IMR-90 (cell line): ENCODE measurements around the gene CCSER1. TPM values are rescaled to one million over a fixed set of nuclear protein-coding genes. Genes with fewer than 3 reads are reported as not detected.

Experiments
- ATAC-seq: fragments of 200-7000 bp; cut with Tn5 transposase; 2 replicates; pipeline ENCODE4 v1.9.1; 2020; ENCODE audit warnings: low read depth, mild to moderate bottlenecking, moderate library complexity
- BruUV-seq: library from RNA; stranded (reverse); fragments of 400-500 nt; replicated peaks from 2 replicates; lab custom pipeline; 2021; lab: Mats Ljungman, UMichigan
- CTCF ChIA-PET: fragments of 300-600 bp; formaldehyde crosslinking; extraction: SDS; loops from one replicate; lab custom pipeline; 2021; ENCODE audit warnings: antibody characterized with exemption; lab: Yijun Ruan, JAX
- POLR2A ChIA-PET: fragments of 300-600 bp; sonication (Branson Sonifier 250); formaldehyde crosslinking; loops from one replicate; lab custom pipeline; 2022; ENCODE audit warnings: antibody characterized with exemption; ENCODE audit not compliant: unreplicated experiment; lab: Charles Lee
- DNase-seq: peaks from one replicate; pipeline ENCODE4 v3.0.0; 2013
- H2AFZ ChIP-seq: replicated peaks from 2 replicates; pipeline ENCODE3; 2013; ENCODE audit warnings: low read length, mild to moderate bottlenecking; ENCODE audit not compliant: poor library complexity
- H2AK5ac ChIP-seq: 2 replicates; pipeline ENCODE4 v1.6.1; 2013; ENCODE audit warnings: low read depth, low read length, inconsistent platforms
- H2AK9ac ChIP-seq: replicated peaks from 2 replicates; pipeline ENCODE3; 2013; ENCODE audit warnings: mild to moderate bottlenecking, low read depth, low read length, moderate library complexity; ENCODE audit not compliant: poor library complexity
- H2BK120ac ChIP-seq: 2 replicates; pipeline ENCODE4 v1.6.1; 2013; ENCODE audit warnings: low read depth, low read length, inconsistent platforms
- H2BK15ac ChIP-seq: 3 replicates; pipeline ENCODE4 v1.6.1; 2013; ENCODE audit warnings: low read depth, low read length, inconsistent platforms
- H2BK20ac ChIP-seq: 2 replicates; pipeline ENCODE4 v1.6.1; 2013; ENCODE audit warnings: low read depth, mild to moderate bottlenecking, inconsistent platforms, low read length, moderate library complexity
- H2BK5ac ChIP-seq: 2 replicates; pipeline ENCODE4 v1.6.1; 2013; ENCODE audit warnings: mild to moderate bottlenecking, low read depth, low read length, inconsistent platforms; ENCODE audit not compliant: poor library complexity, severe bottlenecking
- H3K14ac ChIP-seq: replicated peaks from 2 replicates; pipeline ENCODE4 v1.6.1; 2013; ENCODE audit warnings: low read depth, low read length, inconsistent platforms
- H3K18ac ChIP-seq: 2 replicates; pipeline ENCODE4 v1.6.1; 2013; ENCODE audit warnings: low read depth, low read length, control low read depth
- H3K23ac ChIP-seq: 2 replicates; pipeline ENCODE4 v1.6.1; 2013; ENCODE audit warnings: low read depth, low read length, inconsistent platforms
- H3K27ac ChIP-seq: 2 replicates; pipeline ENCODE4 v1.5.1; 2013; ENCODE audit warnings: mild to moderate bottlenecking, control low read depth, low read length; ENCODE audit not compliant: insufficient read depth
- H3K27me3 ChIP-seq: 2 replicates; pipeline ENCODE4 v1.6.1; 2013; ENCODE audit warnings: low read length; ENCODE audit not compliant: control insufficient read depth, insufficient read depth
- H3K36me3 ChIP-seq: 2 replicates; pipeline ENCODE4 v1.6.1; 2013; ENCODE audit warnings: low read length, mixed read lengths; ENCODE audit not compliant: control insufficient read depth, insufficient read depth
- H3K4ac ChIP-seq: 2 replicates; pipeline ENCODE4 v1.6.1; 2013; ENCODE audit warnings: low read depth, low read length, inconsistent platforms
- H3K4me1 ChIP-seq: 2 replicates; pipeline ENCODE4 v1.6.1; 2013; ENCODE audit warnings: low read length, mixed read lengths; ENCODE audit not compliant: control insufficient read depth, insufficient read depth
- H3K4me2 ChIP-seq: 2 replicates; pipeline ENCODE4 v1.6.1; 2013; ENCODE audit warnings: low read depth, mild to moderate bottlenecking, control low read depth, low read length, moderate library complexity
- H3K4me3 ChIP-seq: 2 replicates; pipeline ENCODE4 v1.5.1; 2013; ENCODE audit warnings: low read depth, mild to moderate bottlenecking, control low read depth, low read length, moderate library complexity; ENCODE audit not compliant: insufficient read depth
- H3K56ac ChIP-seq: 2 replicates; pipeline ENCODE4 v1.6.1; 2013; ENCODE audit warnings: low read length, inconsistent platforms; ENCODE audit not compliant: insufficient read depth; ENCODE audit errors: extremely low read depth
- H3K79me1 ChIP-seq, 2 experiments: 2 replicates each; pipeline ENCODE4 v1.6.1; 2013; ENCODE audit warnings: low read length in 2 of 2, inconsistent platforms in 1 of 2, low read depth in 1 of 2
- H3K9ac ChIP-seq: 2 replicates; pipeline ENCODE4 v1.6.1; 2013; ENCODE audit warnings: low read depth, low read length, control low read depth
- H3K9me1 ChIP-seq: 2 replicates; pipeline ENCODE4 v1.6.1; 2013; ENCODE audit warnings: low read length, inconsistent platforms; ENCODE audit not compliant: insufficient read depth
- H3K9me3 ChIP-seq: 2 replicates; pipeline ENCODE4 v1.6.1; 2013; ENCODE audit warnings: low read length; ENCODE audit not compliant: control insufficient read depth, insufficient read depth
- H4K20me1 ChIP-seq: 2 replicates; pipeline ENCODE4 v1.6.1; 2013; ENCODE audit warnings: low read length, inconsistent platforms; ENCODE audit not compliant: insufficient read depth
- H4K5ac ChIP-seq: 2 replicates; pipeline ENCODE4 v1.6.1; 2013; ENCODE audit warnings: mild to moderate bottlenecking, low read depth, low read length, control low read depth
- H4K8ac ChIP-seq, 2 experiments: 2 replicates each; pipeline ENCODE4 v1.6.1; 2013; ENCODE audit warnings: low read depth in 2 of 2, low read length in 2 of 2, control low read depth in 1 of 2, inconsistent platforms in 1 of 2
- H4K91ac ChIP-seq: 2 replicates; pipeline ENCODE4 v1.6.1; 2013; ENCODE audit warnings: low read depth, low read length, inconsistent platforms; ENCODE audit not compliant: insufficient read depth
- BHLHE40 ChIP-seq: fragments of 150-350 bp; IDR thresholded peaks from 2 replicates; pipeline ENCODE4 v1.6.1; 2016; ENCODE audit warnings: mild to moderate bottlenecking, low read depth, low read length
- CEBPB ChIP-seq: IDR thresholded peaks from 2 replicates; pipeline ENCODE4 v1.6.1; 2012; ENCODE audit warnings: low read depth, low read length, improper control_type of control experiment
- CHD1 ChIP-seq: IDR thresholded peaks from 2 replicates; pipeline ENCODE4 v1.6.1; 2012; ENCODE audit warnings: low read depth, low read length, improper control_type of control experiment
- FOS ChIP-seq: fragments of 150-350 bp; IDR thresholded peaks from 2 replicates; pipeline ENCODE4 v1.6.1; 2016; ENCODE audit warnings: low read depth, low read length
- MAFK ChIP-seq: IDR thresholded peaks from 2 replicates; pipeline ENCODE4 v1.6.1; 2012; ENCODE audit warnings: low read depth, low read length, improper control_type of control experiment
- MAZ ChIP-seq: IDR thresholded peaks from 2 replicates; pipeline ENCODE4 v1.6.1; 2012; ENCODE audit warnings: low read depth, mild to moderate bottlenecking, low read length, improper control_type of control experiment, moderate library complexity, borderline replicate concordance
- MXI1 ChIP-seq: IDR thresholded peaks from 2 replicates; pipeline ENCODE4 v1.6.1; 2012; ENCODE audit warnings: low read depth, mild to moderate bottlenecking, low read length, moderate library complexity, borderline replicate concordance
- NFE2L2 ChIP-seq: fragments of 150-350 bp; IDR thresholded peaks from 2 replicates; pipeline ENCODE4 v1.6.1; 2016; ENCODE audit warnings: low read depth, mild to moderate bottlenecking, low read length
- POLR2A ChIP-seq: IDR thresholded peaks from 2 replicates; pipeline ENCODE4 v1.6.1; 2012; ENCODE audit warnings: mild to moderate bottlenecking, low read depth, low read length
- RAD21 ChIP-seq: IDR thresholded peaks from 2 replicates; pipeline ENCODE4 v1.6.1; 2012; ENCODE audit warnings: low read length, improper control_type of control experiment
- RCOR1 ChIP-seq: IDR thresholded peaks from 2 replicates; pipeline ENCODE4 v1.6.1; 2012; ENCODE audit warnings: mild to moderate bottlenecking, low read length, improper control_type of control experiment; ENCODE audit not compliant: insufficient replicate concordance
- RFX5 ChIP-seq: IDR thresholded peaks from 2 replicates; pipeline ENCODE4 v1.8.0; 2012; ENCODE audit warnings: low read depth, mild to moderate bottlenecking, low read length, moderate library complexity
- SMC3 ChIP-seq: fragments of 150-350 bp; IDR thresholded peaks from 2 replicates; pipeline ENCODE4 v1.6.1; 2016; ENCODE audit warnings: low read depth, mild to moderate bottlenecking, antibody characterized with exemption, low read length, moderate library complexity
- WGBS, 2 experiments: methylation state at CpG; one replicate each; pipeline versions ENCODE4 v1.1.5 to v1.1.7; 2013; ENCODE audit warnings: missing lambda C conversion rate in 2 of 2; ENCODE audit not compliant: insufficient read length in 1 of 2; ENCODE audit errors: extremely low coverage in 2 of 2; 5-methylcytosine and 5-hydroxymethylcytosine counted together
- dilution Hi-C: fragments of 300-500 bp; cut with HindIII; formaldehyde crosslinking; loops from one replicate; pipeline ENCODE4 v1.14.3; 2018; ENCODE audit warnings: low sequenced_read_pairs; ENCODE audit not compliant: unreplicated experiment
- in situ Hi-C: fragments of 300-500 bp; cut with MboI; formaldehyde crosslinking; loops from 3 replicates; pipeline ENCODE4 v1.14.3; 2019; ENCODE audit warnings: low sequenced_read_pairs, inconsistent platforms, mixed read lengths
- intact Hi-C: fragments of 100-400 bp; cut with micrococcal nuclease; formaldehyde crosslinking; loops from 2 replicates; pipeline ENCODE4 v1.10.0; 2022
- polyA plus RNA-seq, 3 experiments: library from polyadenylated mRNA; depleted of rRNA; stranded (reverse); fragments of >200 nt; gene quantifications; 2 replicates each; pipeline ENCODE4 v1.2.3, GENCODE V29; 2012; ENCODE audit warnings: low replicate concordance in 1 of 3
- total RNA-seq: library from RNA; depleted of rRNA; stranded (reverse); fragments of >200 nt; gene quantifications from 2 replicates; pipeline ENCODE4 v1.2.3, GENCODE V29; 2012
- TF ChIP-seq, protein P1 (sequence below): fragments of 150-350 bp; IDR thresholded peaks from 2 replicates; pipeline ENCODE4 v1.6.1; 2017; ENCODE audit warnings: mild to moderate bottlenecking, antibody characterized with exemption, low read length, low read depth
- TF ChIP-seq, protein P2 (sequence below): fragments of 150-350 bp; IDR thresholded peaks from 2 replicates; pipeline ENCODE4 v1.6.1; 2016; ENCODE audit warnings: low read depth, mild to moderate bottlenecking, low read length, moderate library complexity, borderline replicate concordance
- TF ChIP-seq, protein P3 (sequence below): conservative IDR thresholded peaks from 2 replicates; pipeline ENCODE4 v1.5.1; 2012; ENCODE audit warnings: mild to moderate bottlenecking, low read depth, low read length, improper control_type of control experiment

CCSER1 gene
- total and polyA plus RNA-seq, 2 of the 4 experiments (the other 2 are of a cell fraction) = not detected

DNA sequence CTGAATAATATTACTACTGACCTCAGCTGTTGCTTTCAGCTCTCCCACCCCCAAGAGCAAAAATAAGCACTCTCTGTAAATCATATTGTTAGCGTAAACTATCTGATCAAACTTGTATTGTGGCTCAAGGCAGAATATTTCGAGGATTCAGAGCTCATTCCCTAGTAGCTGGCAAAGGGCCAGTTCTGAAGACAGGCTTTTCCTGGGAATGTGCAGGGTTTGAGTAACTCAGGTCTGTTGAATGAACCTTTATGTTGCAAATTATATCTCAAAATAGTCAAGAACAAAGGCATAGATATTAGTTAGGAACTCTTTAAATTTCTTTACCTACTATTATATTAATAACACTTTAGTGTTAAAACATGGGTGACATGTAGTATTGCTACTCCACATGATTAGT, 454.9 kb downstream of the CCSER1 start:
- Histone ChIP-seq H2BK20ac (no peak overlapping the region), H3K9me3 (no peaks in the 10 kb centered on the region), H3K27ac (no peak overlapping the region), H2BK5ac (no peak overlapping the region), H2BK15ac (no peak overlapping the region), H4K91ac (no peak overlapping the region), H3K4me2 (no peak overlapping the region), H3K36me3 (no peaks in the 10 kb centered on the region), H3K4me1 (no peaks in the 10 kb centered on the region), H3K27me3 (no peaks in the 10 kb centered on the region), H3K18ac (no peak overlapping the region), H3K4ac (no peak overlapping the region), H4K20me1 (no peaks in the 10 kb centered on the region), H2AK5ac (no peak overlapping the region), H3K9ac (no peak overlapping the region), H2AK9ac (no peak overlapping the region), H3K23ac (no peak overlapping the region), H3K79me1 (no peaks in the 10 kb centered on the region), H4K5ac (no peak overlapping the region), H2AFZ (no peak overlapping the region), H4K8ac (no peak overlapping the region), H2BK120ac (no peak overlapping the region), H3K4me3 (no peak overlapping the region), H3K56ac (no peak overlapping the region), H3K14ac (no peak overlapping the region), H3K9me1 (no peaks in the 10 kb centered on the region)
- ATAC-seq = no peak
- BruUV-seq = no TSS peak
- dilution Hi-C loops (no loop called here), intact Hi-C loops (no loop called here), in situ Hi-C loops (no loop called here)
- CTCF ChIA-PET = no interaction called here
- POLR2A ChIA-PET = no interaction called here
- WGBS, 2 experiments = no CpG with 5 or more reads among the region's 2 CpGs
- TF ChIP-seq FOS (no peak), CHD1 (no peak), RAD21 (no peak), NFE2L2 (no peak), RCOR1 (no peak), SMC3 (no peak), POLR2A (no peak), MAZ (no peak), CEBPB (no peak), BHLHE40 (no peak), RFX5 (no peak), MXI1 (no peak), MAFK (no peak)
- TF ChIP-seq, protein P1, sequence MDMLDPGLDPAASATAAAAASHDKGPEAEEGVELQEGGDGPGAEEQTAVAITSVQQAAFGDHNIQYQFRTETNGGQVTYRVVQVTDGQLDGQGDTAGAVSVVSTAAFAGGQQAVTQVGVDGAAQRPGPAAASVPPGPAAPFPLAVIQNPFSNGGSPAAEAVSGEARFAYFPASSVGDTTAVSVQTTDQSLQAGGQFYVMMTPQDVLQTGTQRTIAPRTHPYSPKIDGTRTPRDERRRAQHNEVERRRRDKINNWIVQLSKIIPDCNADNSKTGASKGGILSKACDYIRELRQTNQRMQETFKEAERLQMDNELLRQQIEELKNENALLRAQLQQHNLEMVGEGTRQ = no peak
- TF ChIP-seq, protein P2, sequence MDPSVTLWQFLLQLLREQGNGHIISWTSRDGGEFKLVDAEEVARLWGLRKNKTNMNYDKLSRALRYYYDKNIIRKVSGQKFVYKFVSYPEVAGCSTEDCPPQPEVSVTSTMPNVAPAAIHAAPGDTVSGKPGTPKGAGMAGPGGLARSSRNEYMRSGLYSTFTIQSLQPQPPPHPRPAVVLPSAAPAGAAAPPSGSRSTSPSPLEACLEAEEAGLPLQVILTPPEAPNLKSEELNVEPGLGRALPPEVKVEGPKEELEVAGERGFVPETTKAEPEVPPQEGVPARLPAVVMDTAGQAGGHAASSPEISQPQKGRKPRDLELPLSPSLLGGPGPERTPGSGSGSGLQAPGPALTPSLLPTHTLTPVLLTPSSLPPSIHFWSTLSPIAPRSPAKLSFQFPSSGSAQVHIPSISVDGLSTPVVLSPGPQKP = no peak
- TF ChIP-seq, protein P3, sequence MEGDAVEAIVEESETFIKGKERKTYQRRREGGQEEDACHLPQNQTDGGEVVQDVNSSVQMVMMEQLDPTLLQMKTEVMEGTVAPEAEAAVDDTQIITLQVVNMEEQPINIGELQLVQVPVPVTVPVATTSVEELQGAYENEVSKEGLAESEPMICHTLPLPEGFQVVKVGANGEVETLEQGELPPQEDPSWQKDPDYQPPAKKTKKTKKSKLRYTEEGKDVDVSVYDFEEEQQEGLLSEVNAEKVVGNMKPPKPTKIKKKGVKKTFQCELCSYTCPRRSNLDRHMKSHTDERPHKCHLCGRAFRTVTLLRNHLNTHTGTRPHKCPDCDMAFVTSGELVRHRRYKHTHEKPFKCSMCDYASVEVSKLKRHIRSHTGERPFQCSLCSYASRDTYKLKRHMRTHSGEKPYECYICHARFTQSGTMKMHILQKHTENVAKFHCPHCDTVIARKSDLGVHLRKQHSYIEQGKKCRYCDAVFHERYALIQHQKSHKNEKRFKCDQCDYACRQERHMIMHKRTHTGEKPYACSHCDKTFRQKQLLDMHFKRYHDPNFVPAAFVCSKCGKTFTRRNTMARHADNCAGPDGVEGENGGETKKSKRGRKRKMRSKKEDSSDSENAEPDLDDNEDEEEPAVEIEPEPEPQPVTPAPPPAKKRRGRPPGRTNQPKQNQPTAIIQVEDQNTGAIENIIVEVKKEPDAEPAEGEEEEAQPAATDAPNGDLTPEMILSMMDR = no peak
- DNase-seq = no peak
